ACC112 (cell line): ENCODE data around the gene FAHD2A.
"Not testable (repeated sequence)": the region's sequence is repeated elsewhere in the genome, so short reads cannot be mapped to it uniquely, and the experiment has no call there.

Experiments
- H2AFZ ChIP-seq: fragments of 200-600 bp; sonication (generic); one replicate; pipeline ENCODE4 v1.6.0; 2017; ENCODE audit warnings: antibody characterized with exemption, low read length; ENCODE audit not compliant: unreplicated experiment
- H3K27ac ChIP-seq: fragments of 200-600 bp; sonication (generic); 2 replicates; pipeline ENCODE4 v1.5.1; 2014; ENCODE audit warnings: low read depth, mild to moderate bottlenecking, antibody characterized with exemption, low read length, moderate library complexity
- H3K27me3 ChIP-seq: fragments of 200-600 bp; sonication (generic); 2 replicates; pipeline ENCODE4 v1.6.1; 2014; ENCODE audit warnings: mild to moderate bottlenecking, antibody characterized with exemption, low read length, moderate library complexity, mixed read lengths; ENCODE audit not compliant: insufficient read depth
- H3K36me3 ChIP-seq: fragments of 200-600 bp; sonication (generic); 2 replicates; pipeline ENCODE4 v1.6.1; 2016; ENCODE audit warnings: mild to moderate bottlenecking, antibody characterized with exemption, low read length, moderate library complexity, mixed read lengths; ENCODE audit not compliant: insufficient read depth
- H3K4me1 ChIP-seq: fragments of 200-600 bp; sonication (generic); one replicate; pipeline ENCODE4 v1.6.1; 2016; ENCODE audit warnings: low read length, mixed read lengths; ENCODE audit not compliant: insufficient read depth, unreplicated experiment, control insufficient read depth
- H3K4me3 ChIP-seq: fragments of 200-600 bp; sonication (generic); 2 replicates; pipeline ENCODE4 v1.5.1; 2014; ENCODE audit warnings: mild to moderate bottlenecking, low read depth, low read length
- H3K79me2 ChIP-seq: fragments of 200-600 bp; sonication (generic); one replicate; pipeline ENCODE4 v1.6.0; 2016; ENCODE audit warnings: low read length; ENCODE audit not compliant: control insufficient read depth, unreplicated experiment, insufficient read depth

Gene FAHD2A

GRCh38 chr2:95377216-95378123, 25.0 kb upstream of the FAHD2A start:
- no peaks in the 10 kb centered on the region for H3K36me3 ChIP-seq
- H3K4me3 ChIP-seq = no peak overlapping the region
- no peaks in the 10 kb centered on the region for H3K27me3 ChIP-seq
- no peaks in the 10 kb centered on the region for H3K4me1 ChIP-seq
- H3K79me2 ChIP-seq = no peaks in the 10 kb centered on the region
- H2AFZ ChIP-seq = no peak overlapping the region
- H3K27ac ChIP-seq = no peak overlapping the region

- H3K27ac ChIP-seq, H3K36me3 ChIP-seq, H3K79me2 ChIP-seq, H3K4me1 ChIP-seq, H3K4me3 ChIP-seq, H3K27me3 ChIP-seq, H2AFZ ChIP-seq: not testable (repeated sequence)
Measured at GRCh38 chr2:95378281-95378680, 24.2 kb upstream of the FAHD2A start.

- Histone ChIP-seq H3K36me3 (no peaks in the 10 kb centered on the region), H3K4me3 (no peak overlapping the region), H3K4me1 (peaks cover 2% of the 10 kb centered on the region), H3K27ac (no peak overlapping the region), H3K27me3 (no peaks in the 10 kb centered on the region), H3K79me2 (no peaks in the 10 kb centered on the region), H2AFZ (no peak overlapping the region)
Measured at GRCh38 chr2:95379371-95379831, 23.1 kb upstream of the FAHD2A start.

GRCh38 chr2:95380280-95380679, 22.2 kb upstream of the FAHD2A start:
- no peaks in the 10 kb centered on the region for H3K36me3 ChIP-seq
- no peak overlapping the region for H2AFZ ChIP-seq
- no peak overlapping the region for H3K27ac ChIP-seq
- no peaks in the 10 kb centered on the region for H3K79me2 ChIP-seq
- H3K4me1 ChIP-seq = peaks cover 8% of the 10 kb centered on the region
- H3K27me3 ChIP-seq = no peaks in the 10 kb centered on the region
- no peak overlapping the region for H3K4me3 ChIP-seq

GRCh38 chr2:95380731-95381130, 21.8 kb upstream of the FAHD2A start:
- H3K4me3 ChIP-seq = no peak overlapping the region
- H3K27me3 ChIP-seq = no peaks in the 10 kb centered on the region
- H2AFZ ChIP-seq = no peak overlapping the region
- H3K36me3 ChIP-seq = no peaks in the 10 kb centered on the region
- no peak overlapping the region for H3K27ac ChIP-seq
- H3K4me1 ChIP-seq = peaks cover 8% of the 10 kb centered on the region
- H3K79me2 ChIP-seq = no peaks in the 10 kb centered on the region

- H3K36me3 ChIP-seq = no peaks in the 10 kb centered on the region
- peaks cover 8% of the 10 kb centered on the region for H3K4me1 ChIP-seq
- no peak overlapping the region for H3K27ac ChIP-seq
- H2AFZ ChIP-seq = no peak overlapping the region
- H3K4me3 ChIP-seq = no peak overlapping the region
- no peaks in the 10 kb centered on the region for H3K79me2 ChIP-seq
- H3K27me3 ChIP-seq = no peaks in the 10 kb centered on the region
Measured at GRCh38 chr2:95381212-95382191, 21.0 kb upstream of the FAHD2A start.

- Histone ChIP-seq H3K4me3 (no peak overlapping the region), H2AFZ (no peak overlapping the region), H3K79me2 (no peaks in the 10 kb centered on the region), H3K27me3 (no peaks in the 10 kb centered on the region), H3K4me1 (peaks cover 8% of the 10 kb centered on the region), H3K27ac (no peak overlapping the region), H3K36me3 (no peaks in the 10 kb centered on the region)
Measured at GRCh38 chr2:95382192-95382591, 20.3 kb upstream of the FAHD2A start.

GRCh38 chr2:95382686-95383634, 19.5 kb upstream of the FAHD2A start:
- no peak overlapping the region for H3K4me3 ChIP-seq
- no peak overlapping the region for H2AFZ ChIP-seq
- H3K27ac ChIP-seq = no peak overlapping the region
- H3K4me1 ChIP-seq = peaks cover 8% of the 10 kb centered on the region
- no peaks in the 10 kb centered on the region for H3K79me2 ChIP-seq
- H3K27me3 ChIP-seq = no peaks in the 10 kb centered on the region
- H3K36me3 ChIP-seq = no peaks in the 10 kb centered on the region

GRCh38 chr2:95383635-95384027, 18.9 kb upstream of the FAHD2A start:
- Histone ChIP-seq H3K27ac (no peak overlapping the region), H3K36me3 (no peaks in the 10 kb centered on the region), H3K79me2 (no peaks in the 10 kb centered on the region), H3K4me1 (peaks cover 8% of the 10 kb centered on the region), H3K27me3 (no peaks in the 10 kb centered on the region), H3K4me3 (no peak overlapping the region), H2AFZ (no peak overlapping the region)
